ENCODE data around the gene SH3GL2.

SH3GL2 gene

DNA sequence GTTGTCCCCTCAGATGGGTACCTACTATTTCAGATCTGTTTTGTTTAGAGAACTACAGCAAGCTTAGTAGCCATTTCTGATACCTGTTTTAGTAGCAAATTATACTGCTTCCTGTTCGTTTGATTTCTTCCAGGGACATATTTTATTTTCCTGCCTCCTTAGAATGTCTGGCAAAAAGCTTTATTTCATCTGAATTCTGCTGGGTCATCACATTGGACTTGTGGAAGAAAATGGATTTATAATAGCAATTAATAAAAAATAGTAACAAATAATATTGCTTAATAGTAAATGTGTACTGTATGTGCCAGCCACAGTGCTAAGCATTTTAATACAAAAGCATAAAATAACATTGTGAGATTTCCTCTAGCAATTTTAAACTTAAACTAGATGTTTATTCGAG is 79.4 kb downstream of the SH3GL2 start:
- no peak for DNase-seq (ENCODE audit: low read depth in 2 of 2)

DNA sequence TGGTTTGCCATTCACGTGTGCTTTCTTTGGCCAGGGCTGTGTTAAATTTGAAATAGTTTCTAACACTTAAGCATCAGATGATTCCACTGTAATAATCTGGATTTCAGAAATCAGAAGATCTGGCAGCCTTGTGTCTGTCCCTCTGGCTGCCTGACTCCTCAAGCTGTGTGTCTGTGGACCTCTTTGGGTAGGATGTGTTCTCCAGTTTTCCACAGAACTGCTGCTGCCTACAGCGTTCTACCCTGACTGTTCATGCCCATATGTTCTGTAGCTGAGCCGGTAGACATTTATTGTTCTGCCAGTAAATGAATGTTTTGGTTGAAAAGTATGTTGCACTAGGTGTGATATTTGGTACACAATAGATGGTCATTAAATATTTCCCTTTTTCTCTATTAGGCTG is 81.3 kb downstream of the SH3GL2 start:
- DNase-seq (ENCODE audit: low read depth in 2 of 2) = no peak

DNA sequence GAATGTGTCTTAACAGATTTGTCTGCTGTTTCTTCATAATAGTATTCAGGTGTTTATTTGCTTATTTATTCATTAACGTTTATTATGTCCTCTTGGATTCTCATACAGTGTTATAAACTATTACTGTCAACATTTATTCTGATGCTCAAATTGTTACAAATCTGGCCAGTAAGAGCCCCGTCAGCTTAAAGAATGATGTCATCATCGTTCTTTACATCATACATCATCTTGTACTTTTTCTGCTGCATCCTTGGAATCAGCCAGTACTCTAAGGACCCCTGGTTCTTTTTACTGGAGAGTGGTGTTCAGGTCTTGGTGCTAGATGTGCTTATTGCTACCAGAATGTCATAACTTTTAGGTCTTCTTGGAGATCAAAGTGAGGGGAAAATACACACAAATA is 86.6 kb downstream of the SH3GL2 start:
- DNase-seq (ENCODE audit: low read depth in 2 of 2) = no peak

DNA sequence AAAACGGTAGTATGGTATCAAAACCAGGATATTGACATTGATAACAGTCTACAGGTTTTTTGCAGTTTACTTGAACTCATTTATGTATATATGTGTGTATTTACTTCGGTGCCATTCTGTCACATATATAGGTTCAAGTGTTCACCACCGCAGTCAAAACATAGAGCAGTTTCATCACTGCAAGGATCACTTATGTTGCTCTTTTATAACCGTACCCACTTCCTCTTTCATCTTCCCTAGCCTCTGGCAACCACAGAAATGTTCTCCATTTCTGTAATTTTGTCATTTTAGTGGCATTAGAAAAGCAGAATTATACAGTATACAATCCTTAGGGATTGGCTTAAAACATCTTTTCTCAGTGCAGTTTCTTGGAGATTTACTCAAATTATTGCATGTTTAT is 90.3 kb downstream of the SH3GL2 start:
- no peak for DNase-seq (ENCODE audit: low read depth in 2 of 2)

- no peak for DNase-seq (ENCODE audit: low read depth in 2 of 2)
Measured at GRCh38 chr9:17682684-17683083, 103.8 kb downstream of the SH3GL2 start.

- no peak for DNase-seq (ENCODE audit: low read depth in 2 of 2)
Measured at GRCh38 chr9:17688834-17689233, 110.0 kb downstream of the SH3GL2 start.

DNA sequence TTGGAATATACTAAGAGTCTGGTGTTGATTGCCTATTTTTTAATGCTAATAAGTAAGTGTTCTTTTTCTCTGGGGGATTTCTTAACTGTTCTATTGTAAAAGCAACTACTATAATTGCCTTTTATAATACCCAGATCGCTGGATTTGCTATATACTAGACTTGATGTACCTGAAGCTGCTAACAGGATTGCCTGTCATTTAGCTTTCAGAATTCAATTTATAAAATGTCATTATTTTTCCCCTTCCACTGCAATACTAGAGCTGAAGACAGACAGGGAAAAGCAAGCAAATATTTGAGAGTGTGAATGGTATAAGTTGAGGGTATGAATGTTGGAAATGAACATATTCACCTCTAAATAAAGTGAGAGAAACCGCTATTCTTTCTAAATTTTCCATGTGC is 115.5 kb downstream of the SH3GL2 start:
- DNase-seq (ENCODE audit: low read depth in 2 of 2) = no peak

DNA sequence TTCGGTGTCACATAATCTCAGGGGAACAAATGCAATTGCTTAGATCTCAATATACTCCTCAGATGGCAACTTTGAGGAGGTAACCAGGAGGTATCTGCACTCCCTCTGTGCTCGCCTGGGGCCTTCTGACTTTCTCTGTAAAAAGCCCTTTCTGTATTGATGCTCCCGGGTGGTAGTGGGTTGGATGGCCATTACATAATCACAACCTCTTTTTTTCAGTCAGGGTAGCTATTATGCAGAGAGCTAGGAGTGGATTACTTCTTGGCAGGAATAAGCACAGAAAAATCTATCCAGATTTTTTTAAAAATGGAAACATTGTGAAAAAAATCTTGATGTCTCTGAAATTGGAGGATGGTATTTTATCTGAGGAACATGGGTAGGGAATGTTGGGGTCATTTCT is 116.6 kb downstream of the SH3GL2 start:
- DNase-seq (ENCODE audit: low read depth in 2 of 2) = no peak

DNA sequence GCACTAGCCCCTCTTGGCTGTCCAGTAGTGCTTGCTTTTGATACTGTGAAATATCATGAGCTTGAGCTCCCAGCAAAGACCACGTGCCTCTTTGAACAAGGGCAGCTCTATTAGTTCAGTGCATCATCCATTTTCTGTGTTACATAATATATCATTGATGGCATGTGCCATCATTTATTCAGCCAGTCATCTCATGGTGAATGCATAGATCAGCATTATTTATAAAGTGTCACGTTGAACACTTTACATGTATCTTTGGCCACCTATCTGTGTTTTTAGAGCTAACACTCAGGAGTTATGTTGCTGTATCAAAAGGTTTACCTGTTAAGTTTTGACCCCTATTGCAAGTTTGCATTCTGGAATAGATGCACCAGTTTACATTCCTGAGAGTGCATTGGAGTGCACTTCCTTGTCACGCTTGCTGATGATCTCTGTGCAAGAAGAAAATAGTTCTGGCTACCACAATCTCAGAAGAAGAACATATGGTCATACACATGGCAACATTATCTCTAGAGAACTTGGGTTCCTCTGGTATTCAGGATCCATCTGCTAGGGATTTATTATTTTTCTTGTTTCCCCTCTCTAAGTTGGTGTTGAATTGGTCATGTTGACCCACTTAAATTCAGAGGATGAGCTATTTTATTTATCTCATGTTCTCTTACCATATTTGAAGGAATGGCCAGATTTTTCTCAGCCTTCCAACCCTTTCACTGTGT is 120.9 kb downstream of the SH3GL2 start:
- no peak for DNase-seq (ENCODE audit: low read depth in 2 of 2)

DNA sequence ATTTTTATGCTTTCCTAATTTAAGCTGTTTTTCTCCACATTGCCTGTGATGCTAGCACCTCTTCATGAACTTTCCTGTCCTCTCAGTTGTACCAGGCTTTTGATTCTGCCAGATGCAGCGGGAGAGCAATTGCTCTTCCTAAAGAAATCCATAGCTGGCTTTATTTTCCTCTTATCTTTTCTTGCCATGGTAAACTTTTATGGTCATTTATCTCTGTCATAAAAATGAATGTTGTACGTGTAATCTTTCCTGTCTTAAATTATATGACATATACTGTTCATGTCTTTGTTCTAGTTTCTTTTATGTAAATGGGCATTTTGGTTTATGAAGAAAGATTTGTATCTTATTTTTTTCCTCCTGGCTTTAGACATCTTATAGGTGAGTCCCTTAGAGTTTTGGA is 127.5 kb downstream of the SH3GL2 start:
- DNase-seq (ENCODE audit: low read depth in 2 of 2) = no peak

DNA sequence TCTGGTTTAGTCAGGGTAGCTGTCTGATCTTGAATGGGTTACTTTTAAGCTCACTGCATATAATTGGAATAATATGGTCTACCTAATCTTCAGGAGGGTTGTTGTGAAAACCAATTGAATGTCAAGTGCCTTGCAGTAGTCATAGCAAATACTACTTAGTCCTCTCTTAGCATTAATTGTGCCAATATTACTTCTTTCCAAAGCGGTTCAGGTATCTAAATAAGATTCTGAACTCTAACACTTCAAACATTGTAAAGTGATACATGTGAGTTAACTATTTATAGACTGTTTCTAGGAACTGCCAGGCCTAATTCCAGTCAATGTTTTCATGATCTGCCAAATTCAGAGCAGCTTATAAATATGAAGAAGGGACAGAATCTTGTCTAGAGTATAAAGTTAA is 140.2 kb downstream of the SH3GL2 start:
- no peak for DNase-seq (ENCODE audit: low read depth in 2 of 2)

GRCh38 chr9:17721954-17722353 is 143.1 kb downstream of the SH3GL2 start:
- DNase-seq (ENCODE audit: low read depth in 2 of 2) = no peak

- no peak for DNase-seq (ENCODE audit: low read depth in 2 of 2)
Measured at GRCh38 chr9:17723656-17724055, 144.8 kb downstream of the SH3GL2 start.

DNA sequence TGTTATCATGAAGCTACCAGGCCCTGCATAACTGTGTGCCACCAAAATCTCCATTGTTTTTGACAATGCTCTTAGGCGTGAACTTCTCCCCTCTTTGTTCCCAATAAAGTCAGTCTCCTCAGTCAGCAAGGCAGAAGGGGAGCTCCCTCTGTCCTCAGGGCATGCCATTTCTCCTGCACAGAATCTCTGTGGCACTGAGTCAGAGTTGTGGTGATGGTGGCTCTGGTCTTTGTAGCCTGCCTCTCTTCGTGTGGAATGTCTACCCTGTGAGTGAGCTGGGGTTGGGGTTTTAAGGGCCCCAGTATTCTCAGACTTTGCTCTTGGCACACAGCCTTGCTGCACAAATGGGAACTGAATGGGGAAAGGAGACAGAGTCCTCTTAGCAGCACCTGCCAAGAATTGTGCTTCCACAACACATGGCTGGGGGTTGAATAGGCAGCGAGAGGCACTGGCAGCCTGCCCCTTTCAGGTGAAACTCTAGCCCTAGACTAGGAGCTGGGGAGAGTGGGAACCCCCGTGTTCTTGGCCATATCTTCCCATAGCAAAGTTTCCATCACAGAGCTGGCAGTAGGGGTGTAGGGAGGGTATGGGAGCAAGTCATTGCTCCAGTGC is 146.6 kb downstream of the SH3GL2 start:
- DNase-seq (ENCODE audit: low read depth in 2 of 2) = no peak

DNA sequence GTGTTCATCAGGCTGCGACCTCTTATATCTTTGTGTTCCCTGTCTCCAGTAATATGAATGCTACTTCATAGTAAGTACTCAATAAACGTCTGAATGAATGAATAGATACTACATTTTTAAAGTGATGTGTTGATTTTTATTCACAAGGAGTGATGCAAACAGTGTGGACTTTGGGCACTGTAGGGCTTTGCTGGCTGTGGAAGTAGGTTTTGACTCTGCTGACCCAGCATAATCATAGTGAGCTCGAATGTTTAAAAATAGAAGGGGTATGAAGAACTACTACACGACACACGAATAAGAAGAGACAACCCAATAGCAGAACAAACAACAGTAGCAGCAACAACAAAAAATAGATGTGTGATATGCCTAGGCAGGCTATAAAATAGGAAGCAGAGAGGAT is 147.4 kb downstream of the SH3GL2 start:
- no peak for DNase-seq (ENCODE audit: low read depth in 2 of 2)

GRCh38 chr9:17730899-17731298 is 152.0 kb downstream of the SH3GL2 start:
- no peak for DNase-seq (ENCODE audit: low read depth in 2 of 2)

DNA sequence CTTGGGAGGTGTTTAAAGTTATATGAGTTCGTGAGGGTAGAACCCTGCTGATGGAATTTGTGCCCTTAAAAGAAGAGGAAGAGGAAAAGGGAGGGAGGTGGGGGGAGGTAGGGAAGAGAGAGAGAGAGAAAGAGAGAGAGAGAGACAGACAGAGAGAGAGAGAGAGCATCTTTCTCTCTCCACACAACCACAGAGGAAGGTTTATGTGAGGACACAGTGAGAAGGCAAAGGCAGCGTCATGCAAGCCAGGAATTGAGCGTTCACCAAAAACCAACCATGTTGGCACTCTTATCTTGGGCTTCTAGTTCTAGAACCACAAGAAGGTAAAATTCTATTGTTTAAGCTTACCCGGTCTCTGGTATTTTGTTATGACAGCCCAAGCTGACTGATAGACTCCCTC is 152.4 kb downstream of the SH3GL2 start:
- DNase-seq (ENCODE audit: low read depth in 2 of 2) = no peak

DNA sequence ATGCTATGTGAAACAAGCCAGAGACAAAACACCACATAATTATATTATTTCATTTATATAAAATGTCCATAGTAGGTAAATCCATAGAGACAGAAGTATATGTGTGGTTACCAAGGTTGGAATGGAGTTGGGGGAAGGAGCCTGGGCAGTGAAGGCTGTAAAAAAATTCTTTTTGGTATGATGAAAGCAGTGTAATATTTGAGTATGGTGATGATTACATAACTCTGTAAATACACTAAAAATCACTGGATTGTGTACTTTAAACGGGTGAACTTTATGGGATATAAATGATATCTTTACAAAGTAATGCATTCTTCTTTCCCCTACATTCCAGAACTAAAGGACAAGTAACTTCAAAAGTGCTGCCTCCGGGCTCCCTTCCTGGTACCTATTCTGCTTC is 155.8 kb downstream of the SH3GL2 start:
- no peak for DNase-seq (ENCODE audit: low read depth in 2 of 2)

GRCh38 chr9:17735859-17736258 is 157.0 kb downstream of the SH3GL2 start:
- no peak for DNase-seq (ENCODE audit: low read depth in 2 of 2)

GRCh38 chr9:17739022-17739421 is 160.2 kb downstream of the SH3GL2 start:
- DNase-seq (ENCODE audit: low read depth in 2 of 2) = no peak

GRCh38 chr9:17739736-17740135 is 160.9 kb downstream of the SH3GL2 start:
- no peak for DNase-seq (ENCODE audit: low read depth in 2 of 2)

GRCh38 chr9:17742067-17742466 is 163.2 kb downstream of the SH3GL2 start:
- DNase-seq (ENCODE audit: low read depth in 2 of 2) = no peak

- DNase-seq (ENCODE audit: low read depth in 2 of 2) = no peak
Measured at GRCh38 chr9:17744786-17745185, 165.9 kb downstream of the SH3GL2 start.

DNA sequence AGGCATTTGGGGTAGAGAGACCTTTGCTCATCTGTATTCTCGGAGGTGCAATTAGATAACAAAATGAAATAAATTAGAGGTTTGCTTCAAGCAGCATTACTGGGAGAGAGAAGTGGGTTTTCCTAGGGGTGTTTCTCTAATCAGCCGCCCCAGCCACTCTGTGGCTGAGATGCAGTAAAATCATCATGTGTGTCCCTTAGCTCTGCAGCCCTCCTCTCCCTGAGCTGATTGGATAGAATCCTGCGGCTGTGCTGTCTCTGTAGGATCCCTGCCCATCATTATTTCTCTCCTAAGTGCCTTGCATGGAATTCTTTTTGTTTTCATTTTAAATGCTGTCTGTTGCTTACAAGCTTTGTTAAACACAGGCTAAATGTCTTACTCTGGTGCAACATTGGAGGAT is 171.4 kb downstream of the SH3GL2 start:
- no peak for DNase-seq (ENCODE audit: low read depth in 2 of 2)
